ENCODE results near the gene SOX13.

SOX13 gene

DNA sequence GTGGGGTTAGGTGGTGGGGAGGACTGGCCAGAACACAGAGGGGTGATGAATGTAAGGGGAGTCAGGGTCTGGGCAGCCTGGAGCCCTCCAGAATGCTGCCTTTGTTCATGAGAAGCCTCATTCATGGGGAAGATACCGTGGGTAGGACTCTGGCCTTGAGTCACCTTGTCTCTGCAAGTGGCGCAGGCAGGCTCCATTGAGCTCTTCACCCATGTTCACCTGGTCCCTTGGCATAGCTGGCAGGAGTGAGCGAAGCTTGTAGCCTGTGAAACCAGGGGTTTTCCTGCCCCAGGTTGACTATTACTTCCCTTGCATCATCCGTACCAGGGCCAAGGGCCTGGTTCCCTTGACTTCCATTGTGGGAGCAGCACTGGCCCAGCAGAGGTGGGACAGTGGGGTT is 25.8 kb downstream of the SOX13 start:
- no peak for TF ChIP-seq TCF12 (IDR thresholded peaks at IDR 0.05; ENCODE audit: low read depth)
- TF ChIP-seq ZBTB7A (IDR thresholded peaks at IDR 0.05; ENCODE audit: low read depth): no peak
- TF ChIP-seq EP300 (IDR thresholded peaks at IDR 0.05; ENCODE audit: borderline replicate concordance): no peak
- no peak for TF ChIP-seq USF1 (IDR thresholded peaks at IDR 0.05)
- no peak for TF ChIP-seq NFIC (IDR thresholded peaks at IDR 0.05)
- TF ChIP-seq TEAD4 (IDR thresholded peaks at IDR 0.05): no peak
- TF ChIP-seq, protein P1, sequence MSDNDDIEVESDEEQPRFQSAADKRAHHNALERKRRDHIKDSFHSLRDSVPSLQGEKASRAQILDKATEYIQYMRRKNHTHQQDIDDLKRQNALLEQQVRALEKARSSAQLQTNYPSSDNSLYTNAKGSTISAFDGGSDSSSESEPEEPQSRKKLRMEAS (IDR thresholded peaks at IDR 0.05): no peak
- TF ChIP-seq TAF1 (IDR thresholded peaks at IDR 0.05; ENCODE audit: low read depth): no peak
- no peak for TF ChIP-seq CEBPB (IDR thresholded peaks at IDR 0.05)
- no peak for TF ChIP-seq RAD21 (IDR thresholded peaks at IDR 0.05; ENCODE audit: low read depth)
- no peak for TF ChIP-seq YY1 (IDR thresholded peaks at IDR 0.05; ENCODE audit: low read depth)
- no peak for TF ChIP-seq EGR1 (IDR thresholded peaks at IDR 0.05)
- TF ChIP-seq CREB1 (IDR thresholded peaks at IDR 0.05; ENCODE audit: low read depth): no peak
- TF ChIP-seq, protein P2, sequence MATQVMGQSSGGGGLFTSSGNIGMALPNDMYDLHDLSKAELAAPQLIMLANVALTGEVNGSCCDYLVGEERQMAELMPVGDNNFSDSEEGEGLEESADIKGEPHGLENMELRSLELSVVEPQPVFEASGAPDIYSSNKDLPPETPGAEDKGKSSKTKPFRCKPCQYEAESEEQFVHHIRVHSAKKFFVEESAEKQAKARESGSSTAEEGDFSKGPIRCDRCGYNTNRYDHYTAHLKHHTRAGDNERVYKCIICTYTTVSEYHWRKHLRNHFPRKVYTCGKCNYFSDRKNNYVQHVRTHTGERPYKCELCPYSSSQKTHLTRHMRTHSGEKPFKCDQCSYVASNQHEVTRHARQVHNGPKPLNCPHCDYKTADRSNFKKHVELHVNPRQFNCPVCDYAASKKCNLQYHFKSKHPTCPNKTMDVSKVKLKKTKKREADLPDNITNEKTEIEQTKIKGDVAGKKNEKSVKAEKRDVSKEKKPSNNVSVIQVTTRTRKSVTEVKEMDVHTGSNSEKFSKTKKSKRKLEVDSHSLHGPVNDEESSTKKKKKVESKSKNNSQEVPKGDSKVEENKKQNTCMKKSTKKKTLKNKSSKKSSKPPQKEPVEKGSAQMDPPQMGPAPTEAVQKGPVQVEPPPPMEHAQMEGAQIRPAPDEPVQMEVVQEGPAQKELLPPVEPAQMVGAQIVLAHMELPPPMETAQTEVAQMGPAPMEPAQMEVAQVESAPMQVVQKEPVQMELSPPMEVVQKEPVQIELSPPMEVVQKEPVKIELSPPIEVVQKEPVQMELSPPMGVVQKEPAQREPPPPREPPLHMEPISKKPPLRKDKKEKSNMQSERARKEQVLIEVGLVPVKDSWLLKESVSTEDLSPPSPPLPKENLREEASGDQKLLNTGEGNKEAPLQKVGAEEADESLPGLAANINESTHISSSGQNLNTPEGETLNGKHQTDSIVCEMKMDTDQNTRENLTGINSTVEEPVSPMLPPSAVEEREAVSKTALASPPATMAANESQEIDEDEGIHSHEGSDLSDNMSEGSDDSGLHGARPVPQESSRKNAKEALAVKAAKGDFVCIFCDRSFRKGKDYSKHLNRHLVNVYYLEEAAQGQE (IDR thresholded peaks at IDR 0.05; ENCODE audit: low read depth): no peak
- TF ChIP-seq FOXM1 (IDR thresholded peaks at IDR 0.05; ENCODE audit: borderline replicate concordance, low read depth): no peak

GRCh38 chr1:204102029-204102611 is 29.2 kb downstream of the SOX13 start:
- TF ChIP-seq TAF1 (IDR thresholded peaks at IDR 0.05; ENCODE audit: low read depth): no peak
- no peak for TF ChIP-seq TCF12 (IDR thresholded peaks at IDR 0.05; ENCODE audit: low read depth)
- TF ChIP-seq CREB1 (IDR thresholded peaks at IDR 0.05; ENCODE audit: low read depth): no peak
- no peak for TF ChIP-seq USF1 (IDR thresholded peaks at IDR 0.05)
- TF ChIP-seq EP300 (IDR thresholded peaks at IDR 0.05; ENCODE audit: borderline replicate concordance): no peak
- TF ChIP-seq, protein P2 (IDR thresholded peaks at IDR 0.05; ENCODE audit: low read depth): no peak

DNA sequence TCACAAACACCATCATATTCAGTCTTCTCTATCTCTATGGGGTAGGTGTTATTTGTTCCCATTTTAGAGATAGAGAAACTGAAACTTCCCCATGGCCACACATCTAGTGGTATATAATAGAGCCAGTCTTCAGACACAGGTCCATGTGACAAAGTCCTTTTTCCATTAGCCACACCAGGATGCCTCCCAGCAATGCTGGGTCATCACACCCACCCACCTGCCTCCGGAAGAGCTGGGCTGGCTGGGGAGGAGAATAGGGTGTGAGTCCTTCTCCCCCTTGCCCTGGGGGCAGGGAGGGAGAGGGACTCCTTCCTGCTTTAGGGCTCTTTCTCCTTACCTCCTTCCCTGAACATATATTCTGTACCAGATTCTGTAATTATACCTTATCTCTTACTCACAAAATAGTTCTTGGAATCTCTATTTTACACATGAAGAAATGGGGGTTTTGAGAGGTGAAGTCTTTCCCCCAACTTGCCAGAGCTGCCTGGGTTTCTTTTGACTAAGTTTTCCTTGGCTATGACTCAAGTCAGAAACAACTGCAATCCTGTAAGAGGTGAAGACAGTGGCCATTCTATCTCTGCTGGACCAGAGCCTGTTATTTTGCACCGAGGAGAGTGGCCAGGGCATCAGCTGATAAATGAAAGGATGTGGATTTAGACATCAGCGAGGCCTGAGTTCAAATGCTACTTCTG is 30.0 kb downstream of the SOX13 start:
- TF ChIP-seq, protein P2 (IDR thresholded peaks at IDR 0.05; ENCODE audit: low read depth): no peak

DNA sequence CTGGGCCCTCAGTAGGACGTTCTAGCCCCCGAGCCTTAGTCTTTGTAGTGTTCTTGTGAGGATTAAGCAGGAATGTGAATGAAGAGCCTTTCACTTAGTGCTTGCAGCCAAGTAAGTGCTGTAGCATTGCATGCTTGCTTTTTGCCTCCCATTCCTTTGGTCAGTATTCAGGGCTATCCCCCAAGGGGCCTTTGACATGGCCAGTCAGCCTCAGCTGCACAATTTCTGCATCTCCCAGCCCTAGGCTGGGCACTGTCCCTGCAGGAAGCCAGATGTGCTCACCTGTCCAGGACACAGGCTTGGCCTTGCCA is 30.5 kb downstream of the SOX13 start:
- TF ChIP-seq TCF12 (IDR thresholded peaks at IDR 0.05; ENCODE audit: low read depth) (no peak), EGR1 (IDR thresholded peaks at IDR 0.05) (no peak), CREB1 (IDR thresholded peaks at IDR 0.05; ENCODE audit: low read depth) (no peak), TEAD4 (IDR thresholded peaks at IDR 0.05) (no peak), ZBTB7A (IDR thresholded peaks at IDR 0.05; ENCODE audit: low read depth) (no peak), USF1 (IDR thresholded peaks at IDR 0.05) (no peak), YY1 (IDR thresholded peaks at IDR 0.05; ENCODE audit: low read depth) (no peak), NFIC (IDR thresholded peaks at IDR 0.05) (no peak), TAF1 (IDR thresholded peaks at IDR 0.05; ENCODE audit: low read depth) (no peak), RAD21 (IDR thresholded peaks at IDR 0.05; ENCODE audit: low read depth) (no peak), FOXM1 (IDR thresholded peaks at IDR 0.05; ENCODE audit: borderline replicate concordance, low read depth) (no peak), CEBPB (IDR thresholded peaks at IDR 0.05) (no peak), EP300 (IDR thresholded peaks at IDR 0.05; ENCODE audit: borderline replicate concordance) (no peak)
- TF ChIP-seq, protein P1 (IDR thresholded peaks at IDR 0.05): no peak
- TF ChIP-seq, protein P2 (IDR thresholded peaks at IDR 0.05; ENCODE audit: low read depth): no peak
